Activated CD8-positive, alpha-beta memory T cell treated with anti-CD3 and anti-CD28 coated beads for 36 hours (primary cell): Measurements from ENCODE around the gene SWT1. TPM values are rescaled to one million over a fixed set of nuclear protein-coding genes. Genes with fewer than 3 reads are reported as not detected.

Source experiments
- CTCF ChIA-PET: fragments of 350-600 bp; sonication (Branson Sonifier 250); formaldehyde crosslinking; loops from one replicate; lab custom pipeline; 2021; ENCODE audit warnings: antibody characterized with exemption; lab: Charles Lee
- POLR2A ChIA-PET: fragments of 350-600 bp; sonication (Branson Sonifier 250); formaldehyde crosslinking; loops from one replicate; lab custom pipeline; 2021; ENCODE audit warnings: antibody characterized with exemption; lab: Charles Lee
- total RNA-seq, 2 experiments: library from RNA; stranded (reverse); gene quantifications; one replicate each; pipeline ENCODE4 v1.2.3, GENCODE V29; 2021

The SWT1 gene
- total RNA-seq, 2 experiments from 2014 or later = 1.9 to 2.3 TPM

DNA sequence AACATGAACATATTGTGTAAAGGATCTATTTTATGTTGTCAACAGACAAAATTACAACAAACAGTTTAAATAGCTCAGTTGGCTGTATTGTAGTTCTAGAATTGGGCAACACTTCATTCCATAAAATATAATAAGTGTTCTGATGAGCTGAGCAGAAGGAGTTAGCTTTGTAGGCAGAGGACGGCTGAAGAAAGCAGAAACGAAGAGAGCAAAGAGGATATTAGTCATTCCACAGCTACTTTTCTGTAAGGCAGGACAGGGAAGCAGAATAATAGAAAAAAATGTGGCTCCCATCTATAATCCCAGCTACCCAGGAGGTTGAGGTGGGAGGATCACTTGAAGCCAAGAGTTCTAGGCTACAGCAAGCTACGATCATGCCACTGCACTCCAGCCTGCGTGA, 180.3 kb downstream of the SWT1 start:
- CTCF ChIA-PET = no interaction called here
- POLR2A ChIA-PET = no interaction called here

DNA sequence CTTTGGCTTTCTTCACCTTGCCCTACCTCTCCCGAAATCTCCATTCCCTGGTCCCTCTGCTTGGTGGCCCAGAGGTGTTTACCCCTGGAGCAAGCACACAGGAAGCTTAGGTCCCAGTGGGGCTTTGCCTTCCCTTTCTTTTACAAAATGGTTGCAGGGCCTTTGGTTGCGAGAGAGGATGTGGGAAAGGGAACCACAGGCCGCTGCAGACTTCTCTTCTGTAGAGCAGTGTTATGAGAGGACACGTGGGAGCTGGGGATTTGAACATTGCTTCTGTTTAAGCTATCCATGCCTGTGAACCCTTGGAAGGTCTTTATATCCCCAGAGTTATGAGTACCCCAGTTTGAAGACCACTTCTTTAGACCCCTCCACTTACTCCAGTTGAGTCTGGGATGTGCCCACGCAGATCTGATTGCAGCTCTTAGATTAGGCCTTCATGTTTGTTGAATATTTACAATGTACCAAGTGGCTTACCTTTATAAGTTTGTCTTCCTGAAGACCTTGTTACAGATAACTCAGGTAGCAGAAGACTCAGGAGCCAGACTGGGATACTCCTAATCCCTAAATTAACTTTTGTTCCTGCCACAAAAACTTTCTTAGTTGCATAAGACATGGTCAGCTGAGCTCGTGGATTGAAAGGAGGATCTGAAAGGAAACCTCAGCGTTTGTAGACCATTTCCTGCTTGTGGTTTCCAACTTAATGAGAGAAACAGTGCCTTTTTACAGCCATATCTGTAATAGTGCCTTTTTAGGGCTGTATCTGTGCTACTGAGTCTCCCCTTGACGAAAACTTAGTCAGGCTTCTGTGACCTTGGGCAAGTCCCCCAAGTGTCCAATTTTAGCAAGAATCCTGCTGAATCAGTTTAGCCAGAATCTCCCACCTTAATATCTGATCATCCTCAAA, 182.0 kb downstream of the SWT1 start:
- ChIA-PET POLR2A (interaction anchor here (1.0 to 1.1 kb wide), 3 partner anchors 22 to 221 kb away, joined by 3 to 5 read pairs (median 3); partner anchors contain the start of gene IVNS1ABP), CTCF (no interaction called here)

GRCh38 chr1:185341196-185341781, 184.3 kb downstream of the SWT1 start:
- POLR2A ChIA-PET = no interaction called here
- CTCF ChIA-PET = no interaction called here

Other genes with a start within 250 kb of the SWT1 start
- gene NIBAN1, start 182.7 kb upstream of the SWT1 start, total RNA-seq = 10 to 100 TPM; 36.9 to 37.3 TPM
- gene RNF2, start 111.6 kb upstream of the SWT1 start, total RNA-seq = 10 to 100 TPM; 27.2 to 28.9 TPM
- gene TRMT1L, start 214 bp upstream of the SWT1 start, total RNA-seq = 10 to 100 TPM; 21.2 to 26.7 TPM
- 100 to 1,000 TPM; 259 to 263 TPM for gene IVNS1ABP, start 160.1 kb downstream of the SWT1 start, total RNA-seq